Measurements from ENCODE around the gene SRCIN1. TPM values are rescaled to one million over a fixed set of nuclear protein-coding genes. Genes with fewer than 3 reads are reported as not detected.

Gene SRCIN1
- total RNA-seq, 4 donors from 2014 or later, result 1.8 to 8.8 (median 5.2) TPM

DNA sequence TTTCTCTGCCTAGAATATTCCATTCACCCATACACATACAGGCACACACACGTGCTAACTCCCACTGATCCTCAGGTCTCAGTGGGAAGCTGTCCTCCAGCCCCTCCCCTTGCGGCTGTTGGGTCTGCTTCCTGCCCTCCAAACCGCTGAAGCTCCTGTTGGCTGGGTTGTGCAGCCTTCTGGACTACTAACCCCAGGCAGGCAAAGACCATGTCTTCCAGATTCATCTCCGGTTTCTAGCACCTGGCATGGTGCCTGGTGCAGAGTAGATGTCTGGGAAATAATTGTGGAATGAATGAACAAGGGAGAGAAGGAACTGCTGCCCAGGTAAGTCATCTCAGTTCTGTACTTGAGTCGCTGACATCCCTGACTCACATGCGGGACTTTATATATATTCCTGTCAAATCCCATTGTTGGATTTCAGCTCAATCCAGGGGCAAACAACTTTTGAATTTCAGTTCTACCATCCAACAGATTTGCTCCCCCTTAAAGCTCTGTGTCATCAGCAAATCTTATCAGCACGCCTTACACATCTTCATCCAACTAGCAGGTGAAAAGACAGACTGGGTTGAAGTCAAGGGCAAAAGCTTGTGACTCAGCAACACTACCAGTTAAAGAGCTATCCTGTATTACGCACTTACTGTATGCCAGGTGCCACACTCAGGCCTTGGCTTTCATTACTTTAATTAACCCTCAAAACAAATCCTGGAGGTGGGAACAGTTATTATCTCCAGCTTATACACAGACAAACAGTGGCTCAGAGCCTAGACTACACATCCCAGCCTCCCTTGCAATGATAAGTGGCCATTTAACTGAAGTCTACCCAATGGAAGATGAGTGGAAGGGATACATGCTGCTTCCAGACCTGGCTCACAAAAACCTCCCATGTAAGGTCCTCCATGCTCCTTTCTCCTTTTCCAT is 51.1 kb downstream of the SRCIN1 start:
- Histone ChIP-seq H3K4me1 (peaks cover 6 to 25% (median 23%) of the 10 kb centered on the region in 4 donors), H3K9me3 (no peaks in the 10 kb centered on the region), H3K36me3 (no peaks in the 10 kb centered on the region), H3K27ac (no peak overlapping the region), H3K4me3 (no peak overlapping the region), H3K27me3 (peaks cover 7% of the 10 kb centered on the region)
- no peak for DNase-seq
- TF ChIP-seq POLR2A (IDR thresholded peaks at IDR 0.05) (no peak), EP300 (IDR thresholded peaks at IDR 0.05; ENCODE audit: low read depth) (no peak), POLR2AphosphoS5 (IDR thresholded peaks at IDR 0.05) (no peak)
- TF ChIP-seq, protein P1, sequence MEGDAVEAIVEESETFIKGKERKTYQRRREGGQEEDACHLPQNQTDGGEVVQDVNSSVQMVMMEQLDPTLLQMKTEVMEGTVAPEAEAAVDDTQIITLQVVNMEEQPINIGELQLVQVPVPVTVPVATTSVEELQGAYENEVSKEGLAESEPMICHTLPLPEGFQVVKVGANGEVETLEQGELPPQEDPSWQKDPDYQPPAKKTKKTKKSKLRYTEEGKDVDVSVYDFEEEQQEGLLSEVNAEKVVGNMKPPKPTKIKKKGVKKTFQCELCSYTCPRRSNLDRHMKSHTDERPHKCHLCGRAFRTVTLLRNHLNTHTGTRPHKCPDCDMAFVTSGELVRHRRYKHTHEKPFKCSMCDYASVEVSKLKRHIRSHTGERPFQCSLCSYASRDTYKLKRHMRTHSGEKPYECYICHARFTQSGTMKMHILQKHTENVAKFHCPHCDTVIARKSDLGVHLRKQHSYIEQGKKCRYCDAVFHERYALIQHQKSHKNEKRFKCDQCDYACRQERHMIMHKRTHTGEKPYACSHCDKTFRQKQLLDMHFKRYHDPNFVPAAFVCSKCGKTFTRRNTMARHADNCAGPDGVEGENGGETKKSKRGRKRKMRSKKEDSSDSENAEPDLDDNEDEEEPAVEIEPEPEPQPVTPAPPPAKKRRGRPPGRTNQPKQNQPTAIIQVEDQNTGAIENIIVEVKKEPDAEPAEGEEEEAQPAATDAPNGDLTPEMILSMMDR (IDR thresholded peaks at IDR 0.05), result no peak
- in situ Hi-C loops (cut with MboI; ENCODE audit: low pct_ligation_motif_present in 1 of 4, low pct_unique_long_range_greater_than_20kb in 1 of 4, low sequenced_read_pairs in 3 of 4) (loop anchor here in 2 of 4 donors (10.0 to 25.0 kb wide), 2 partner anchors 108 to 110 kb away; partner anchors contain the start of gene EPOP (in 1 of the 2)), intact Hi-C loops (cut with DNase I; ENCODE audit: low total_unique reads) (no loop called here)
- 67 to 84% methylated on average over 5 to 8 of the region's 8 CpGs for WGBS, 2 donors (ENCODE audit: low coverage in 1 of 2)

DNA sequence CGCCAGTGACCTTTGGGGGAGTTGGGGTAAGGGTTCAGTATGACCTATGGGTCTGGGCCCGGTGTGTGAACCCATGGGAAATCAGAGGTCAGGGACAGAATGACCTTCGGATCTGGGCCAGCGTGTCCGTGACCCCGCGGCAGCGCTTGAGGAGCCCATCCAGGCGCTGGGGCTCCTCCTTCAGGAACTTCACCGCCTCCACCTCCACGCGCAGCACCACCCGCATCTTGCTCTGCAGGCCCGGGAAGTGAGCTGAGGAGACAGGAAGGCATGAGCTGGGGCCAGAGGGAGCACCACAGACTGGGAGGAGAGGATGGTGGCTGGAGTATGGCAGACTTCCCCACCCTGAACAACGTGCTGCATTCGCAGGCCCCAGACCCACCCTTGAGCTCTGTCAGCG is 53.4 kb downstream of the SRCIN1 start:
- H3K27me3 ChIP-seq, result peaks cover 12% of the 10 kb centered on the region
- intact Hi-C loops (cut with DNase I; ENCODE audit: low total_unique reads) (no loop called here), in situ Hi-C loops (cut with MboI; ENCODE audit: low pct_ligation_motif_present in 1 of 4, low pct_unique_long_range_greater_than_20kb in 1 of 4, low sequenced_read_pairs in 3 of 4) (loop anchor here in 2 of 4 donors (10.0 to 25.0 kb wide), 2 partner anchors 110 to 112 kb away; partner anchors contain the start of gene EPOP (in 1 of the 2))
- 92% methylated on average over 17 of the region's 17 CpGs; no CpG with 5 or more reads in 1 of the 2 donors for WGBS, 2 donors (ENCODE audit: low coverage in 1 of 2)
- H3K27ac ChIP-seq, result no peak overlapping the region
- TF ChIP-seq POLR2A (IDR thresholded peaks at IDR 0.05) (no peak), EP300 (IDR thresholded peaks at IDR 0.05; ENCODE audit: low read depth) (no peak), POLR2AphosphoS5 (IDR thresholded peaks at IDR 0.05) (no peak)
- TF ChIP-seq, protein P1 (IDR thresholded peaks at IDR 0.05), result no peak
- H3K36me3 ChIP-seq, result no peaks in the 10 kb centered on the region
- no peaks in the 10 kb centered on the region for H3K9me3 ChIP-seq
- H3K4me1 ChIP-seq, result peaks cover 0 to 3% (median under 1%) of the 10 kb centered on the region in 4 donors
- H3K4me3 ChIP-seq, result no peak overlapping the region
- no peak for DNase-seq

DNA sequence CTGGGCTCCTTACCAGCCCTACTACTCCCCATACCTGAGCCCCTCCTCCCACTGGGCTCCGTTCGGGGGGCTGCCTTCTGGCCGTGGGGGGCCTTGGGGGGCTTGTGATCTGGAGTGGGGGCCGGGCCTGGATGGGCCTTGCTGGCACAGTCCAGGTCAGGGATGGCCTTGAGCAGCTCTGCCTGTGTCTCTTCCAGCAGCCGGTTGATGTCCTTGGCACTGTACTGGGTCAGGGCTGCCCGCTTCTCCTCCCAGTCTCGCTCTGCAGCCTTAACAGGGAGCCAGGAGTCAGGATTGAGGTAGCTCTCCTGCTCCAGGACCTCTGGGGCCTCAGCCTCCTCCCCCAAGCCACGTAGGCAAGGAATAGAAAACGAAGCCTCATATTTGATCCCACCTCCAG is 54.6 kb downstream of the SRCIN1 start:
- no peaks in the 10 kb centered on the region for H3K36me3 ChIP-seq
- no peak overlapping the region for H3K27ac ChIP-seq
- no peak overlapping the region for H3K4me3 ChIP-seq
- 91 to 93% methylated on average over 2 to 9 of the region's 9 CpGs for WGBS, 2 donors (ENCODE audit: low coverage in 1 of 2)
- intact Hi-C loops (cut with DNase I; ENCODE audit: low total_unique reads), result no loop called here
- in situ Hi-C loops (cut with MboI; ENCODE audit: low pct_ligation_motif_present in 1 of 4, low pct_unique_long_range_greater_than_20kb in 1 of 4, low sequenced_read_pairs in 3 of 4), result loop anchor here in 2 of 4 donors (10.0 to 25.0 kb wide), 2 partner anchors 111 to 114 kb away; partner anchors contain the start of gene EPOP (in 1 of the 2)
- TF ChIP-seq, protein P1 (IDR thresholded peaks at IDR 0.05), result no peak
- TF ChIP-seq POLR2AphosphoS5 (IDR thresholded peaks at IDR 0.05) (no peak), EP300 (IDR thresholded peaks at IDR 0.05; ENCODE audit: low read depth) (no peak), POLR2A (IDR thresholded peaks at IDR 0.05) (no peak)
- H3K9me3 ChIP-seq, result no peaks in the 10 kb centered on the region
- no peak for DNase-seq
- no peaks in the 10 kb centered on the region for H3K4me1 ChIP-seq
- peaks cover 16% of the 10 kb centered on the region for H3K27me3 ChIP-seq

DNA sequence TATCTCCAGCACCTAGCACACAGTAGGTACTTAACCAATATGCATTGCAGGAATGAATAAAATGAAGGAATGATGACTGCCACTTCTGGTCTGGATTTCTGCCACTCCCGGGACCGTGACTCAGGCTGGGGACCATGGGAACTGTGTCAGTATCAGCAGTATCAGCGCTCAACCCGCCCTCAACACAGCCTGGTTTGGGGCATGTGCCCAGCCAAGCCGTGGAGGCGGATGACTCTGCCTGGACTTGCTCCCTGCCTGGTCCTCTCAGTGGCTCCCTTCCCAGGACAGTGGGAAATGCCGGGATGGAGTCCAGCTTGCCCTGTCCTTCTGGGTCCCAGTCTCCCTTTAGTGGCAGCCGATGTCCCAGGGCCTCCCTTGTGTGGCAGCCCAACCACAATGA is 55.1 kb downstream of the SRCIN1 start:
- Histone ChIP-seq H3K4me1 (no peaks in the 10 kb centered on the region), H3K4me3 (no peak overlapping the region), H3K36me3 (no peaks in the 10 kb centered on the region), H3K27me3 (peaks cover 16% of the 10 kb centered on the region), H3K27ac (no peak overlapping the region), H3K9me3 (no peaks in the 10 kb centered on the region)
- in situ Hi-C loops (cut with MboI; ENCODE audit: low pct_ligation_motif_present in 1 of 4, low pct_unique_long_range_greater_than_20kb in 1 of 4, low sequenced_read_pairs in 3 of 4), result loop anchor here in 2 of 4 donors (10.0 to 25.0 kb wide), 2 partner anchors 112 to 114 kb away; partner anchors contain the start of gene EPOP (in 1 of the 2)
- DNase-seq, result no peak
- intact Hi-C loops (cut with DNase I; ENCODE audit: low total_unique reads), result no loop called here
- TF ChIP-seq POLR2A (IDR thresholded peaks at IDR 0.05) (no peak), EP300 (IDR thresholded peaks at IDR 0.05; ENCODE audit: low read depth) (no peak), POLR2AphosphoS5 (IDR thresholded peaks at IDR 0.05) (no peak)
- TF ChIP-seq, protein P1 (IDR thresholded peaks at IDR 0.05), result no peak
- 85% methylated on average over 8 of the region's 8 CpGs; no CpG with 5 or more reads in 1 of the 2 donors for WGBS, 2 donors (ENCODE audit: low coverage in 1 of 2)
